GM12878 (cell line): ENCODE results near the gene NDUFAB1. TPM values are rescaled to one million over a fixed set of nuclear protein-coding genes. Genes with fewer than 3 reads are reported as not detected.

Experiments
- ATAC-seq: fragments of 200-7000 bp; cut with Tn5 transposase; 3 replicates; pipeline ENCODE4 v1.9.1; 2020; ENCODE audit warnings: mild to moderate bottlenecking, moderate library complexity
- BruUV-seq: library from RNA; stranded (reverse); fragments of 400-500 nt; replicated peaks from 2 replicates; lab custom pipeline; 2021; lab: Mats Ljungman, UMichigan
- CTCF ChIA-PET: fragments of 300-600 bp; sonication (Branson Sonifier 250); formaldehyde crosslinking; extraction: SDS; loops from one replicate; lab custom pipeline; 2021; ENCODE audit warnings: inconsistent platforms; lab: Yijun Ruan, JAX
- POLR2A ChIA-PET: fragments of 350-600 bp; formaldehyde crosslinking; extraction: SDS; loops from one replicate; lab custom pipeline; 2021; ENCODE audit warnings: inconsistent platforms; lab: Charles Lee
- RAD21 ChIA-PET: fragments of 300-600 bp; sonication (Branson Sonifier 250); formaldehyde crosslinking; loops from one replicate; lab custom pipeline; 2023; ENCODE audit warnings: antibody characterized with exemption; ENCODE audit not compliant: unreplicated experiment; lab: Charles Lee
- SMC1A ChIA-PET: fragments of 300-600 bp; sonication (Branson Sonifier 250); formaldehyde crosslinking; loops from one replicate; lab custom pipeline; 2023; ENCODE audit not compliant: unreplicated experiment, uncharacterized antibody; lab: Charles Lee
- DNase-seq: peaks from one replicate; pipeline ENCODE4 v3.0.0-alpha.2; 2011; ENCODE audit warnings: low read depth, low spot score
- FAIRE-seq: peaks from 3 replicates; lab custom pipeline; 2011; peaks lifted over from hg19 to GRCh38; lab: Jason Lieb, UNC
- H2AFZ ChIP-seq: 2 replicates; pipeline ENCODE4 v1.6.0; 2011; ENCODE audit warnings: low read depth, low read length, control low read depth; ENCODE audit not compliant: control insufficient read depth
- H3K27ac ChIP-seq: 2 replicates; pipeline ENCODE4 v1.5.1; 2011; ENCODE audit warnings: control low read depth; ENCODE audit not compliant: control insufficient read depth, insufficient read depth
- H3K27me3 ChIP-seq, 2 experiments: replicated peaks in 1 of 2; 2 replicates each; pipeline versions ENCODE4 v1.6.0 to v1.6.1; 2011; ENCODE audit warnings: low read length in 1 of 2; ENCODE audit not compliant: control insufficient read depth in 2 of 2, insufficient read depth in 2 of 2
- H3K36me3 ChIP-seq, 2 experiments: 2 replicates each; pipeline ENCODE4 v1.5.1; 2011; ENCODE audit warnings: low read length in 1 of 2; ENCODE audit not compliant: control insufficient read depth in 2 of 2, insufficient read depth in 2 of 2
- H3K4me1 ChIP-seq: 2 replicates; pipeline ENCODE4 v1.6.1; 2011; ENCODE audit warnings: mild to moderate bottlenecking, low read length, moderate library complexity, mixed read lengths; ENCODE audit not compliant: control insufficient read depth, insufficient read depth
- H3K4me2 ChIP-seq: 2 replicates; pipeline ENCODE4 v1.6.0; 2011; ENCODE audit warnings: control low read depth; ENCODE audit not compliant: control insufficient read depth, insufficient read depth
- H3K4me3 ChIP-seq: fragments of 200-600 bp; sonication (generic); 2 replicates; pipeline ENCODE4 v1.5.1; 2016
- H3K79me2 ChIP-seq: 2 replicates; pipeline ENCODE4 v1.6.0; 2011; ENCODE audit warnings: low read length; ENCODE audit not compliant: control insufficient read depth, insufficient read depth
- H3K9ac ChIP-seq: 2 replicates; pipeline ENCODE4 v1.8.0; 2011; ENCODE audit warnings: low read length, control low read depth, mixed read lengths; ENCODE audit not compliant: control insufficient read depth, insufficient read depth
- H3K9me3 ChIP-seq: replicated peaks from 3 replicates; pipeline ENCODE4 v1.5.1; 2011; ENCODE audit warnings: mild to moderate bottlenecking, low read length; ENCODE audit not compliant: control insufficient read depth, insufficient read depth
- H4K20me1 ChIP-seq: 2 replicates; pipeline ENCODE4 v1.6.0; 2011; ENCODE audit not compliant: control insufficient read depth, insufficient read depth
- LARP7 ChIP-seq: fragments of 450-650 bp; IDR thresholded peaks from 2 replicates; pipeline ENCODE4 v1.6.1; 2017; ENCODE audit warnings: mild to moderate bottlenecking
- NKRF ChIP-seq: fragments of 450-650 bp; conservative IDR thresholded peaks from 2 replicates; pipeline ENCODE4 v1.6.1; 2017; ENCODE audit warnings: mild to moderate bottlenecking, moderate library complexity
- NR2C1 ChIP-seq: fragments of 450-650 bp; IDR thresholded peaks from 2 replicates; pipeline ENCODE4 v1.6.1; 2017; ENCODE audit warnings: antibody characterized with exemption, mild to moderate bottlenecking, moderate library complexity
- NR2C2 ChIP-seq: IDR thresholded peaks from 2 replicates; pipeline ENCODE4 v1.6.1; 2011; ENCODE audit warnings: borderline replicate concordance, low read depth; ENCODE audit not compliant: control insufficient read depth, insufficient read length
- RAD21 ChIP-seq: IDR thresholded peaks from 2 replicates; pipeline ENCODE4 v1.6.1; 2011; ENCODE audit warnings: mild to moderate bottlenecking, low read depth, low read length, moderate library complexity; ENCODE audit not compliant: insufficient read depth
- REST ChIP-seq: IDR thresholded peaks from 2 replicates; pipeline ENCODE4 v1.6.1; 2012; ENCODE audit warnings: mild to moderate bottlenecking, low read depth, low read length
- ZNF24 ChIP-seq: fragments of 450-650 bp; IDR thresholded peaks from 2 replicates; pipeline ENCODE4 v1.6.1; 2017; ENCODE audit warnings: antibody characterized with exemption, mild to moderate bottlenecking
- ZNF687 ChIP-seq: fragments of 450-650 bp; IDR thresholded peaks from 2 replicates; pipeline ENCODE4 v1.6.1; 2017; ENCODE audit warnings: mild to moderate bottlenecking, moderate library complexity
- ZZZ3 ChIP-seq: IDR thresholded peaks from 2 replicates; pipeline ENCODE4 v1.6.1; 2011; ENCODE audit warnings: low read depth; ENCODE audit not compliant: control insufficient read depth, insufficient read length
- WGBS: methylation state at CpG from one replicate; pipeline ENCODE4 v1.1.6; 2016; ENCODE audit warnings: low lambda C conversion rate; ENCODE audit not compliant: insufficient replicate concordance, insufficient coverage; ENCODE audit errors: missing lambda C conversion rate; 5-methylcytosine and 5-hydroxymethylcytosine counted together
- in situ Hi-C: fragments of 300-500 bp; cut with MboI; formaldehyde crosslinking; loops from 9 replicates; pipeline ENCODE4 v1.14.3; 2018; ENCODE audit warnings: mixed read lengths
- intact Hi-C: fragments of 100-400 bp; cut with micrococcal nuclease; formaldehyde crosslinking; loops from one replicate; pipeline ENCODE4 v1.14.2; 2022; ENCODE audit not compliant: unreplicated experiment
- polyA plus RNA-seq, 11 experiments: library from polyadenylated mRNA; depleted of rRNA in 4 of 11; unstranded in 6 of 11; stranded (reverse) in 5 of 11; fragments of >200 nt; fragmentation: Nextera tagmentation in 4 of 11; fragmentation: Illumina TruSeq in 1 of 11; extraction: Ambion mirVana in 4 of 11; extraction: Trizol in 1 of 11; gene quantifications; 1 replicate in 1 of 11; 2 replicates in 10 of 11; pipeline versions ENCODE4 v1.2.1 to v1.2.3, GENCODE V29; 2011 to 2016; ENCODE audit warnings: inconsistent platforms in 2 of 11, missing spikeins in 2 of 11, low read depth in 1 of 11
- total RNA-seq, 4 experiments: library from RNA; depleted of rRNA in 3 of 4; stranded (reverse); fragments of >200 nt in 3 of 4; fragmentation: Illumina TruSeq in 1 of 4; extraction: Trizol in 1 of 4; gene quantifications; 2 replicates each; pipeline versions ENCODE4 v1.2.1 to v1.2.3, GENCODE V29; 2013 to 2021

The NDUFAB1 gene
- total and polyA plus RNA-seq, 10 of the 15 experiments (the other 5 are each of a cell fraction or from before 2014, with no cell fraction given) = 79.9 to 584 (median 231) TPM

- ATAC-seq = peak; percentile 20
- Histone ChIP-seq H3K4me1 (no peaks in the 10 kb centered on the region; the same call in none of the 2 replicates), H2AFZ (peak overlapping the region; percentile 48), H3K27ac (peak overlapping the region; percentile 95), H3K27me3 (no peaks in the 10 kb centered on the region), H4K20me1 (no peaks in the 10 kb centered on the region), H3K4me3 (peak overlapping the region; percentile 92), H3K36me3 (peaks cover 4 to 22% of the 10 kb centered on the region in 2 experiments), H3K9me3 (no peaks in the 10 kb centered on the region), H3K9ac (peak overlapping the region; percentile 84), H3K4me2 (peak overlapping the region; percentile 61), H3K79me2 (peaks cover 51% of the 10 kb centered on the region)
- ChIA-PET SMC1A (interaction anchor here (0.9 to 2.6 kb wide), 7 partner anchors 11 to 112 kb away, joined by 3 to 9 read pairs (median 3); no protein-coding TSS in a partner anchor), CTCF (interaction anchor here (0.6 to 5.0 kb wide), 10 partner anchors 9 to 942 kb away, joined by 3 to 35 read pairs (median 6); partner anchors contain the start of genes GGA2, NDUFAB1 and SCNN1G), POLR2A (interaction anchor here (0.6 to 1.3 kb wide), 5 partner anchors 50 to 106 kb away, joined by 3 to 5 read pairs (median 4); no protein-coding TSS in a partner anchor), RAD21 (interaction anchor here (0.6 to 2.6 kb wide), 6 partner anchors 13 to 168 kb away, joined by 3 to 13 read pairs (median 3); partner anchors contain the start of genes COG7 and NDUFAB1)
- no TSS peak for BruUV-seq
- FAIRE-seq = no peak
- intact Hi-C loops (loop anchor here (1.0 to 10.0 kb wide), 5 partner anchors 38 to 169 kb away; partner anchors contain the start of genes DCTN5, NDUFAB1 and PALB2), in situ Hi-C loops (no loop called here)
- WGBS = 5% methylated on average over 40 of the region's 60 CpGs
- DNase-seq = no peak
- TF ChIP-seq RAD21 (no peak), ZNF687 (peak; percentile 69), ZZZ3 (no peak), NR2C2 (no peak), NKRF (peak; percentile 80), NR2C1 (peak; percentile 41; the same call in 1 of the 2 replicates), REST (no peak), LARP7 (peak; percentile 93), ZNF24 (0 out of 2 replicates have a peak, but pooled peaks have one; percentile 25)
These were observed 38.1 kb downstream of the NDUFAB1 start for GRCh38 chr16:23557779-23558702.
